ENCODE data around the gene AGAP2.

DNA sequence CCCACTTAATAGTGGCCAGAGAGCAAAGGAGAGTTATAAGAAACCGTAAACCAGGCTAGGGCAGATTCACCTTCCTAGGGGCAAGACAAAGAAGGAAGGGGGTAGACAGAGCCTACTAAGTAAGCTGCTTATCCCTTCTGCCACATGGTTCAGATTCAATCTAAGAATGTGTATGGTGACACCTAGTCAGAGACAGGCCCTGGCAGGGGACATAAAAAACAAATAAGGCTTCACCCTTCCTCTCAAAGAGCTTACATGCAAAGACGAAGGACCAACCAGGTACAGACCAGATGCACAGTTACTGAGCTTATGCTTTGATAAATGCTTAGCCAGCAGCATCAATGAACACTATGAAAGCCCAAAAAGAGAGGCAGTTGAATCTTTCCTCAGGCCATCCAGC lies 23.9 kb upstream of the AGAP2 start:
- no peak for TF ChIP-seq CTCF (IDR thresholded peaks at IDR 0.05; ENCODE audit: insufficient read depth, low read length, poor library complexity, severe bottlenecking)
- TF ChIP-seq EZH2phosphoT487 (conservative IDR thresholded peaks at IDR 0.05; ENCODE audit: low read length), result no peak

Measured in SU-DHL-6 (cell line).